HCT116 (cell line): ENCODE measurements around the gene UBASH3B. TPM values are rescaled to one million over a fixed set of nuclear protein-coding genes. Genes with fewer than 3 reads are reported as not detected.

Experiments
- ATAC-seq: fragments of 200-7000 bp; cut with Tn5 transposase; 2 replicates; pipeline ENCODE4 v1.9.1; 2020; ENCODE audit warnings: mild to moderate bottlenecking, moderate library complexity
- BruUV-seq: library from RNA; stranded (reverse); fragments of 400-500 nt; replicated peaks from 2 replicates; lab custom pipeline; 2021; lab: Mats Ljungman, UMichigan
- CTCF ChIA-PET: fragments of 300-600 bp; sonication (Branson Sonifier 250); formaldehyde crosslinking; loops from one replicate; lab custom pipeline; 2021; ENCODE audit warnings: antibody characterized with exemption; lab: Charles Lee
- POLR2A ChIA-PET: fragments of 300-600, 350-600 bp; sonication (Branson Sonifier 250); formaldehyde crosslinking; loops from one replicate; lab custom pipeline; 2021; ENCODE audit warnings: antibody characterized with exemption; lab: Charles Lee
- RAD21 ChIA-PET, 2 experiments: fragments of 300-600 bp; sonication (Branson Sonifier 250); formaldehyde crosslinking; loops; one replicate each; lab custom pipeline; 2023; ENCODE audit warnings: low total read pairs in 2 of 2; ENCODE audit not compliant: uncharacterized antibody in 2 of 2, unreplicated experiment in 2 of 2, low non-redundant PET in 1 of 2; lab: Charles Lee
- DNase-seq: peaks from one replicate; pipeline ENCODE4 v3.0.0-alpha.2; 2010; ENCODE audit warnings: low read depth, low spot score
- H2AFZ ChIP-seq: fragments of 200-600 bp; shearing (Covaris generic), sonication (generic); 2 replicates; pipeline ENCODE4 v1.6.1; 2017; ENCODE audit warnings: low read depth, mixed run types, mixed read lengths, antibody characterized with exemption, low read length; ENCODE audit not compliant: poor library complexity, severe bottlenecking
- H3K27ac ChIP-seq: 2 replicates; pipeline ENCODE4 v1.5.1; 2012; ENCODE audit warnings: low read depth, low read length
- H3K27me3 ChIP-seq: fragments of 200-600 bp; sonication (generic); 2 replicates; pipeline ENCODE4 v1.6.1; 2016; ENCODE audit warnings: mixed run types, low read length, mixed read lengths; ENCODE audit not compliant: insufficient read depth
- H3K36me3 ChIP-seq, 2 experiments: fragments of 200-500 bp in 1 of 2; fragments of 200-600 bp in 1 of 2; sonication (Bioruptor generic) in 1 of 2; sonication (generic) in 1 of 2; 2 replicates each; pipeline versions ENCODE4 v1.5.1 to v1.6.1; 2014 to 2016; ENCODE audit warnings: low read length in 2 of 2, inconsistent platforms in 1 of 2, mixed read lengths in 1 of 2, mixed run types in 1 of 2; ENCODE audit not compliant: insufficient read depth in 2 of 2, control insufficient read depth in 1 of 2
- H3K4me1 ChIP-seq, 2 experiments: fragments of 200-600 bp in 1 of 2; sonication (generic) in 1 of 2; 2 replicates each; pipeline versions ENCODE4 v1.5.1 to v1.6.1; 2012 to 2017; ENCODE audit warnings: low read length in 2 of 2, inconsistent platforms in 1 of 2, mild to moderate bottlenecking in 1 of 2, mixed read lengths in 1 of 2, mixed run types in 1 of 2, moderate library complexity in 1 of 2; ENCODE audit not compliant: insufficient read depth in 2 of 2, control insufficient read depth in 1 of 2
- H3K4me2 ChIP-seq: fragments of 200-600 bp; sonication (generic); 2 replicates; pipeline ENCODE4 v1.6.1; 2017; ENCODE audit warnings: mixed run types, low read length, mixed read lengths
- H3K4me3 ChIP-seq, 2 experiments: fragments of 200-600 bp in 1 of 2; sonication (generic) in 1 of 2; replicated peaks in 1 of 2; 2 replicates each; pipeline ENCODE4 v1.5.1; 2011 to 2016; ENCODE audit warnings: low read length in 2 of 2, control low read depth in 1 of 2, low read depth in 1 of 2, mild to moderate bottlenecking in 1 of 2, mixed read lengths in 1 of 2, mixed run types in 1 of 2
- H3K79me2 ChIP-seq: fragments of 200-600 bp; sonication (generic); 2 replicates; pipeline ENCODE4 v1.6.1; 2017; ENCODE audit warnings: mild to moderate bottlenecking, mixed run types, low read length, moderate library complexity, mixed read lengths; ENCODE audit not compliant: insufficient read depth
- H3K9ac ChIP-seq: fragments of 200-600 bp; sonication (generic); 2 replicates; pipeline ENCODE4 v1.6.1; 2016; ENCODE audit warnings: low read length, mixed read lengths
- H3K9me2 ChIP-seq: fragments of 200-600 bp; sonication (generic), shearing (Covaris generic); 2 replicates; pipeline ENCODE4 v1.6.1; 2017; ENCODE audit warnings: mixed run types, mild to moderate bottlenecking, moderate library complexity; ENCODE audit not compliant: insufficient read depth
- H3K9me3 ChIP-seq, 2 experiments: fragments of 200-500 bp in 1 of 2; fragments of 200-600 bp in 1 of 2; sonication (Bioruptor generic) in 1 of 2; sonication (generic) in 1 of 2; 2 replicates each; pipeline ENCODE4 v1.6.1; 2014 to 2017; ENCODE audit warnings: low read length in 2 of 2, mixed read lengths in 2 of 2, inconsistent platforms in 1 of 2, low read depth in 1 of 2, mild to moderate bottlenecking in 1 of 2, mixed run types in 1 of 2, moderate library complexity in 1 of 2; ENCODE audit not compliant: control insufficient read depth in 1 of 2, insufficient read depth in 1 of 2
- H4K20me1 ChIP-seq: fragments of 200-600 bp; sonication (generic), shearing (Covaris generic); 2 replicates; pipeline ENCODE4 v1.6.1; 2017; ENCODE audit warnings: mixed run types, mild to moderate bottlenecking, moderate library complexity; ENCODE audit not compliant: insufficient read depth
- ATF3 ChIP-seq: IDR thresholded peaks from 2 replicates; pipeline ENCODE4 v1.6.1; 2012
- CBX3 ChIP-seq: IDR thresholded peaks from 2 replicates; pipeline ENCODE4 v1.6.1; 2012; ENCODE audit warnings: low read depth
- CEBPB ChIP-seq: IDR thresholded peaks from 2 replicates; pipeline ENCODE4 v1.6.1; 2012; ENCODE audit warnings: low read depth
- CTCF ChIP-seq, 3 experiments: fragments of 200-600 bp in 1 of 3; sonication (generic) in 1 of 3; IDR thresholded peaks in 2 of 3; conservative IDR thresholded peaks in 1 of 3; 2 replicates each; pipeline ENCODE4 v1.5.1; 2012 to 2017; ENCODE audit warnings: low read depth in 2 of 3, low read length in 2 of 3, antibody characterized with exemption in 1 of 3, borderline replicate concordance in 1 of 3, control low read depth in 1 of 3, mild to moderate bottlenecking in 1 of 3, mixed read lengths in 1 of 3, mixed run types in 1 of 3, moderate library complexity in 1 of 3; ENCODE audit not compliant: insufficient read depth in 1 of 3
- EGR1 ChIP-seq: IDR thresholded peaks from 2 replicates; pipeline ENCODE4 v1.6.1; 2012; ENCODE audit warnings: low read depth
- EZH2phosphoT487 ChIP-seq: fragments of 200-600 bp; IDR thresholded peaks from 2 replicates; pipeline ENCODE4 v1.6.1; 2018; ENCODE audit warnings: antibody characterized with exemption, borderline replicate concordance
- FOSL1 ChIP-seq: IDR thresholded peaks from 2 replicates; pipeline ENCODE4 v1.6.1; 2012; ENCODE audit warnings: low read depth
- JUND ChIP-seq: IDR thresholded peaks from 2 replicates; pipeline ENCODE4 v1.6.1; 2012
- MAX ChIP-seq: IDR thresholded peaks from 2 replicates; pipeline ENCODE4 v1.6.1; 2012
- POLR2AphosphoS5 ChIP-seq: IDR thresholded peaks from 2 replicates; pipeline ENCODE4 v1.6.1; 2011; ENCODE audit warnings: mild to moderate bottlenecking, low read depth, low read length, moderate library complexity
- RAD21 ChIP-seq: IDR thresholded peaks from 2 replicates; pipeline ENCODE4 v1.6.1; 2012; ENCODE audit warnings: low read depth, mild to moderate bottlenecking
- SIN3A ChIP-seq: IDR thresholded peaks from 2 replicates; pipeline ENCODE4 v1.6.1; 2012; ENCODE audit warnings: low read depth
- SP1 ChIP-seq: IDR thresholded peaks from 2 replicates; pipeline ENCODE4 v1.6.1; 2012; ENCODE audit warnings: low read depth
- SRF ChIP-seq: IDR thresholded peaks from 2 replicates; pipeline ENCODE4 v1.6.1; 2012; ENCODE audit warnings: low read depth
- TCF7L2 ChIP-seq: IDR thresholded peaks from 2 replicates; pipeline ENCODE4 v1.7.0; 2011; ENCODE audit warnings: borderline replicate concordance, inconsistent platforms; ENCODE audit not compliant: insufficient read depth, insufficient read length; ENCODE audit errors: extremely low read depth
- YY1 ChIP-seq: IDR thresholded peaks from 2 replicates; pipeline ENCODE4 v1.6.1; 2011; ENCODE audit warnings: low read length, low read depth, moderate library complexity, mild to moderate bottlenecking; ENCODE audit not compliant: insufficient replicate concordance; ENCODE audit errors: extremely low read depth
- ZNF274 ChIP-seq: fragments of 200-500 bp; sonication (Bioruptor generic); IDR thresholded peaks from 2 replicates; pipeline ENCODE4 v1.6.1; 2014; ENCODE audit warnings: mild to moderate bottlenecking, low read depth, low read length, inconsistent platforms
- intact Hi-C: fragments of 100-400 bp; cut with micrococcal nuclease; formaldehyde crosslinking; loops from 2 replicates; pipeline ENCODE4 v1.10.0; 2022
- total RNA-seq: library from RNA; stranded (reverse); gene quantifications from one replicate; pipeline ENCODE4 v1.2.1, GENCODE V29; 2021; ENCODE audit not compliant: unreplicated experiment

Gene UBASH3B
- total RNA-seq, 1 experiment from 2014 or later = 40.3 TPM

- TF ChIP-seq JUND = no peak
- no peak for TF ChIP-seq EZH2phosphoT487
- TF ChIP-seq YY1 = no peak
- TF ChIP-seq SP1 = no peak
- no peak for TF ChIP-seq MAX
- TF ChIP-seq ZNF274 = no peak
- no peak for TF ChIP-seq TCF7L2
- TF ChIP-seq RAD21 = no peak
- TF ChIP-seq FOSL1 = no peak
- no peak for TF ChIP-seq CBX3
- no peak for TF ChIP-seq ATF3
- no peak for TF ChIP-seq CTCF (IDR thresholded peaks at IDR 0.05 in 2 of 3, conservative IDR thresholded peaks at IDR 0.05 in 1 of 3; ENCODE audit: borderline replicate concordance in 1 of 3, insufficient read depth in 1 of 3, low read depth in 2 of 3, low read length in 2 of 3)
- TF ChIP-seq EGR1 = no peak
- no peak for TF ChIP-seq POLR2AphosphoS5
- TF ChIP-seq SRF = no peak
- no peak for TF ChIP-seq SIN3A
- TF ChIP-seq CEBPB = no peak
- TF ChIP-seq, all 23 proteins: peak for 0
- Histone ChIP-seq H2AFZ (no peak overlapping the region), H3K4me2 (no peak overlapping the region), H3K9me3 (no peaks in the 10 kb centered on the region), H3K4me3 (no peak overlapping the region), H3K9me2 (no peaks in the 10 kb centered on the region), H3K27me3 (no peaks in the 10 kb centered on the region), H3K9ac (no peak overlapping the region), H3K4me1 (peaks cover 0 to 11% of the 10 kb centered on the region in 2 experiments; a peak in 2 of 4 replicates), H4K20me1 (no peaks in the 10 kb centered on the region), H3K27ac (no peak overlapping the region), H3K79me2 (no peaks in the 10 kb centered on the region; the same call in 1 of the 2 replicates), H3K36me3 (no peaks in the 10 kb centered on the region)
- DNase-seq (no peak), ATAC-seq (no peak)
- ChIA-PET CTCF (no interaction called here), RAD21 (no interaction called here), POLR2A (no interaction called here)
- BruUV-seq = no TSS peak
- intact Hi-C loops = no loop called here
Measured at GRCh38 chr11:122732342-122733315, 77.1 kb downstream of the UBASH3B start.
